Measurements from ENCODE around the gene COX4I1. TPM values are rescaled to one million over a fixed set of nuclear protein-coding genes. Genes with fewer than 3 reads are reported as not detected.

COX4I1 gene
- total RNA-seq, 1 donor, result 297 TPM

DNA sequence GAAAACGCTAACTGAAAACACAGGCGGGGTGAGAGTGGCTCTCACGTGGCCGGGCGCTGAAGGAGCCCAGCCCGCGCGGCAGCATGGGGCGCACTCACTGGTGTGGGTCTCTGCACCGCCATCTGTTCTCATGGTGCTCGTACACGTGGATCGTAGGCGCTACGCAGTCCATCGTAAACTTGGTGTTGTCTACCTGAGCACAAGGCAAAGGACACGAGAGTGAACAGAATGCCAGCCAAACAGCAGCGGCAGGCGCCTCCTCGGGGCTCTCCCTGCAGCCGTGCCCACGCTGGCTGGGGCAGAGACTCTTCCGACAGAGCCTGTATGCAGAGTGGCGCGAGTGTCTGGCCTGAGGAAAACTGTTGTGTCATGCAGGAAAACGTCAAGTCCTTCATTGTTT is 19.2 kb upstream of the COX4I1 start:
- TF ChIP-seq, protein P1, sequence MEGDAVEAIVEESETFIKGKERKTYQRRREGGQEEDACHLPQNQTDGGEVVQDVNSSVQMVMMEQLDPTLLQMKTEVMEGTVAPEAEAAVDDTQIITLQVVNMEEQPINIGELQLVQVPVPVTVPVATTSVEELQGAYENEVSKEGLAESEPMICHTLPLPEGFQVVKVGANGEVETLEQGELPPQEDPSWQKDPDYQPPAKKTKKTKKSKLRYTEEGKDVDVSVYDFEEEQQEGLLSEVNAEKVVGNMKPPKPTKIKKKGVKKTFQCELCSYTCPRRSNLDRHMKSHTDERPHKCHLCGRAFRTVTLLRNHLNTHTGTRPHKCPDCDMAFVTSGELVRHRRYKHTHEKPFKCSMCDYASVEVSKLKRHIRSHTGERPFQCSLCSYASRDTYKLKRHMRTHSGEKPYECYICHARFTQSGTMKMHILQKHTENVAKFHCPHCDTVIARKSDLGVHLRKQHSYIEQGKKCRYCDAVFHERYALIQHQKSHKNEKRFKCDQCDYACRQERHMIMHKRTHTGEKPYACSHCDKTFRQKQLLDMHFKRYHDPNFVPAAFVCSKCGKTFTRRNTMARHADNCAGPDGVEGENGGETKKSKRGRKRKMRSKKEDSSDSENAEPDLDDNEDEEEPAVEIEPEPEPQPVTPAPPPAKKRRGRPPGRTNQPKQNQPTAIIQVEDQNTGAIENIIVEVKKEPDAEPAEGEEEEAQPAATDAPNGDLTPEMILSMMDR (IDR thresholded peaks at IDR 0.05; ENCODE audit: extremely low read depth, low read depth, low read length), result no peak
- peaks cover 37% of the 10 kb centered on the region for H4K20me1 ChIP-seq (ENCODE audit: insufficient read depth, low read length)
- no peaks in the 10 kb centered on the region for H3K27me3 ChIP-seq (ENCODE audit: insufficient read depth, low read length)
- no peak overlapping the region for H2AFZ ChIP-seq (ENCODE audit: low read length)
- H3K27ac ChIP-seq (ENCODE audit: low read depth, low read length), result no peak overlapping the region
- peaks cover 25% of the 10 kb centered on the region for H3K79me2 ChIP-seq (ENCODE audit: insufficient read depth, low read length)
- H3K4me3 ChIP-seq (ENCODE audit: insufficient read depth, low read length), result no peak overlapping the region
- H3K4me2 ChIP-seq (ENCODE audit: insufficient read depth, low read length), result no peak overlapping the region
- peaks cover 4% of the 10 kb centered on the region for H3K4me1 ChIP-seq (ENCODE audit: insufficient read depth, low read length)
- DNase-seq (ENCODE audit: insufficient read length, low spot score, missing footprints), result no peak
- H3K36me3 ChIP-seq (ENCODE audit: insufficient read depth, low read length), result peaks cover 62% of the 10 kb centered on the region
- H3K9me3 ChIP-seq (ENCODE audit: low read depth, low read length), result no peaks in the 10 kb centered on the region

DNA sequence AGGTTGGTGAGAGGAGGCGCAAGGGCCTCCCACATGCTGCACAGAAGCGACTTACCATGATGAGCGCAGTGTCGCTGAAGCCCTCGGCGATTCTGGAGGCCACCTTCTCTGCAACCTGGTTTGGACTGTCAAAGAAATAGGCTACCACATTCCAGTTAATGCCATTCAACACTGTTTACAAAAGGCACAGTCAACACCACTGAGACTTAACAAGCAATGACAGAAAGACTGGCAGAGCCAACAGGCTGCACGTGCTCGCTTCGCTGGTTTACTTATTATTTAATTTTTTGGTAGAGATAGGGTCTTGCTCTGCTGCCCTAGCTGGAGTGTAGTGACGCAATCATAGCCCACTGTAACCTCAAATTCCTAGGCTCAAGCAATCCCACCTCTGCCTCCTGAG is 18.3 kb upstream of the COX4I1 start:
- TF ChIP-seq, protein P1 (IDR thresholded peaks at IDR 0.05; ENCODE audit: extremely low read depth, low read depth, low read length), result no peak
- peaks cover 46% of the 10 kb centered on the region for H4K20me1 ChIP-seq (ENCODE audit: insufficient read depth, low read length)

DNA sequence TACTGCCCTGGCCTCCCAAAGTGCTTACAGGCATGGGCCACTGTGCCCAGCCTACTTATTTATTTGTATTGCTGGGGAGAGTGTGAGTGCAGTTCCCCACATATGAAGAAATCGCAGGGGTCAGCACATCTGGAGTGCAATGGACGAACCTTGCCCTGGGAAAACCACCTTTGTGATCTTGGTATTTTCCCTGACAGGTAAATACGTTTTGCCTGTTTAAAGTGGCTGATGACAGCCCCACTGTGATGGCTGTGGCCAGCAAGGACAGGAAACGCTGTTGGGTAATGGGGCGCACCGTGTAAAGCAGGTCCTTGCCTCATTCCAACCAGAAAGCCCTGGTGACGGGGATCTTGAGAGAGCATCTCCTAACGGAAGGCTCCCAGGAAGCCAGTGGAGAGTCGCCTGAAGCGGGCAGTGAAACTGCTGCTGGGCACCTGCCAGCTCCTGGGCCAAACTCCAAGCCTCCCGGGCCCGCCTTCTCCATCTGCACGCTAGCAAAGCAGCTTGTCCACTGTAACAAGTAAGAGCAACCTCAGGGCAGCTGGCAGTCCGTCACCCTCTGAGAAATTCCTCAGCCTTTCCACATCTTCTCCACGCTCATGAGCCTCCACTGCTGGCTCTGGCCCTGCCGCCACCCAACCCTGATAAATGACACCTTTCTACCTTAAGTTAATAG is 17.7 kb upstream of the COX4I1 start:
- Histone ChIP-seq H3K79me2 (ENCODE audit: insufficient read depth, low read length) (peaks cover 34% of the 10 kb centered on the region), H2AFZ (ENCODE audit: low read length) (no peak overlapping the region), H3K36me3 (ENCODE audit: insufficient read depth, low read length) (peaks cover 69% of the 10 kb centered on the region), H3K9me3 (ENCODE audit: low read depth, low read length) (no peaks in the 10 kb centered on the region), H3K4me2 (ENCODE audit: insufficient read depth, low read length) (no peak overlapping the region), H3K4me1 (ENCODE audit: insufficient read depth, low read length) (peaks cover 4% of the 10 kb centered on the region), H3K27me3 (ENCODE audit: insufficient read depth, low read length) (no peaks in the 10 kb centered on the region), H3K27ac (ENCODE audit: low read depth, low read length) (no peak overlapping the region), H4K20me1 (ENCODE audit: insufficient read depth, low read length) (peaks cover 52% of the 10 kb centered on the region), H3K4me3 (ENCODE audit: insufficient read depth, low read length) (no peak overlapping the region)
- TF ChIP-seq, protein P1 (IDR thresholded peaks at IDR 0.05; ENCODE audit: extremely low read depth, low read depth, low read length), result no peak
- no peak for DNase-seq (ENCODE audit: insufficient read length, low spot score, missing footprints)

More for the DNA sequence above, 18.3 kb upstream of the COX4I1 start:
- Histone ChIP-seq H3K27ac (ENCODE audit: low read depth, low read length) (no peak overlapping the region), H2AFZ (ENCODE audit: low read length) (no peak overlapping the region), H3K36me3 (ENCODE audit: insufficient read depth, low read length) (peaks cover 68% of the 10 kb centered on the region), H3K4me3 (ENCODE audit: insufficient read depth, low read length) (no peak overlapping the region), H3K79me2 (ENCODE audit: insufficient read depth, low read length) (peaks cover 29% of the 10 kb centered on the region), H3K9me3 (ENCODE audit: low read depth, low read length) (no peaks in the 10 kb centered on the region), H3K4me2 (ENCODE audit: insufficient read depth, low read length) (no peak overlapping the region), H3K27me3 (ENCODE audit: insufficient read depth, low read length) (no peaks in the 10 kb centered on the region), H3K4me1 (ENCODE audit: insufficient read depth, low read length) (peaks cover 4% of the 10 kb centered on the region)
- no peak for DNase-seq (ENCODE audit: insufficient read length, low spot score, missing footprints)

DNA sequence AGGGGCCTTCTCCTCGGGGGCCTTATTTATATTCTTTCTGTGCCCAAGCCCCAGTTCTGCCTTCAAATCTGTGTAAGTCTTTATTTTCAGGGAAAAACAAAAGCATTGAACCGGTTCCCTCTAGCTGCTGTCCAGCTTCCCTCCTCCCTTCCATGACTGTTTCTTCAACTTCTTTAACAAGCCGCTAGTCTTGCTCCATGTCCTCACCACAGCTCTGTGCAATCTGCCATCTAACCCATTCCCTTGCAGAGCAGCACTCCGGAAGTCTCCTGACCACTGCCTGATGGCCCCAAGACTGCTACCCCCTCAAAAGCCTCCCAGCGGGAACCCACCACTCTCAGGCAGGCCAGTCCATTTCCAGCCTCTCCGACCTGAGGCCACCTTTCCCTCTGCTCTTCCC is 17.0 kb upstream of the COX4I1 start:
- peaks cover 40% of the 10 kb centered on the region for H3K79me2 ChIP-seq (ENCODE audit: insufficient read depth, low read length)
- no peak overlapping the region for H3K4me2 ChIP-seq (ENCODE audit: insufficient read depth, low read length)
- peaks cover 4% of the 10 kb centered on the region for H3K4me1 ChIP-seq (ENCODE audit: insufficient read depth, low read length)
- no peak overlapping the region for H2AFZ ChIP-seq (ENCODE audit: low read length)
- H4K20me1 ChIP-seq (ENCODE audit: insufficient read depth, low read length), result peaks cover 54% of the 10 kb centered on the region
- H3K27me3 ChIP-seq (ENCODE audit: insufficient read depth, low read length), result no peaks in the 10 kb centered on the region
- H3K36me3 ChIP-seq (ENCODE audit: insufficient read depth, low read length), result peaks cover 69% of the 10 kb centered on the region
- TF ChIP-seq, protein P1 (IDR thresholded peaks at IDR 0.05; ENCODE audit: extremely low read depth, low read depth, low read length), result no peak
- H3K4me3 ChIP-seq (ENCODE audit: insufficient read depth, low read length), result no peak overlapping the region
- H3K9me3 ChIP-seq (ENCODE audit: low read depth, low read length), result no peaks in the 10 kb centered on the region
- no peak overlapping the region for H3K27ac ChIP-seq (ENCODE audit: low read depth, low read length)
- DNase-seq (ENCODE audit: insufficient read length, low spot score, missing footprints), result no peak
